Kidney (tissue), 14 donors: ENCODE results near the gene NET1. TPM values are rescaled to one million over a fixed set of nuclear protein-coding genes. Genes with fewer than 3 reads are reported as not detected.

Experiments
- DNase-seq, 5 donors: peaks; one replicate each; pipeline ENCODE4 v3.0.0-alpha.2; 2013 to 2020
- FAIRE-seq: peaks from 2 replicates; lab custom pipeline; 2012; peaks lifted over from hg19 to GRCh38; lab: Jason Lieb, UNC
- H3K27ac ChIP-seq, 2 donors: one replicate each; pipeline ENCODE4 v1.7.0; 2013; ENCODE audit warnings: low read depth in 2 of 2, low read length in 2 of 2, inconsistent platforms in 1 of 2
- H3K27me3 ChIP-seq: one replicate; pipeline ENCODE4 v1.7.1; 2013; ENCODE audit warnings: low read length, inconsistent platforms; ENCODE audit not compliant: control insufficient read depth, insufficient read depth
- H3K36me3 ChIP-seq, 3 donors: one replicate each; pipeline versions ENCODE4 v1.7.0 to v1.7.1; 2013; ENCODE audit warnings: low read length in 3 of 3, control low read depth in 1 of 3, inconsistent platforms in 1 of 3; ENCODE audit not compliant: insufficient read depth in 3 of 3, control insufficient read depth in 2 of 3
- H3K4me1 ChIP-seq, 3 donors: one replicate each; pipeline versions ENCODE4 v1.7.0 to v1.7.1; 2013; ENCODE audit warnings: low read length in 3 of 3, inconsistent platforms in 1 of 3, low read depth in 1 of 3; ENCODE audit not compliant: control insufficient read depth in 2 of 3, insufficient read depth in 2 of 3
- H3K4me3 ChIP-seq, 3 donors: one replicate each; pipeline versions ENCODE4 v1.7.0 to v1.8.1; 2013; ENCODE audit warnings: low read length in 3 of 3, control low read depth in 1 of 3, inconsistent platforms in 1 of 3
- H3K9ac ChIP-seq, 3 donors: one replicate each; pipeline versions ENCODE4 v1.7.0 to v1.7.1; 2013; ENCODE audit warnings: low read length in 3 of 3, control low read depth in 1 of 3, inconsistent platforms in 1 of 3
- H3K9me3 ChIP-seq, 3 donors: one replicate each; pipeline versions ENCODE4 v1.7.0 to v1.7.1; 2013; ENCODE audit warnings: low read length in 3 of 3, control low read depth in 1 of 3, inconsistent platforms in 1 of 3; ENCODE audit not compliant: control insufficient read depth in 2 of 3, insufficient read depth in 1 of 3
- CTCF ChIP-seq: IDR thresholded peaks from 3 replicates; pipeline ENCODE4 v1.5.1; 2012; ENCODE audit warnings: mild to moderate bottlenecking, moderate library complexity, borderline replicate concordance; ENCODE audit not compliant: insufficient read depth; ENCODE audit errors: extremely low read depth
- intact Hi-C: fragments of 100-400 bp; cut with DNase I; formaldehyde crosslinking; loops from one replicate; pipeline ENCODE4 v1.11.1; 2022
- polyA plus RNA-seq: library from polyadenylated mRNA; stranded (reverse); fragments of 350-450 nt; fragmentation: Illumina TruSeq; extraction: RNeasy Lipid Tissue Mini Kit (QIAGEN cat#74804); gene quantifications from one replicate; pipeline ENCODE4 v1.2.3, GENCODE V29; 2014; ENCODE audit warnings: low read depth, low replicate concordance; ENCODE audit not compliant: insufficient read depth
- total RNA-seq: library from RNA; stranded (reverse); fragmentation: NEBNext Ultra II Directional; extraction: Animal tissue kit (Norgen Biotek cat#: 25700); gene quantifications from one replicate; pipeline ENCODE4 v1.2.1, GENCODE V29; 2021
- donor health status: control.
- donor health status: control.
- donor health status: control.
- donor health status: control.
- donor health status: control.
- donor health status: DM: yes; HTN: yes; CAD: no.
- donor health status: Normal renal cell carcinoma (clear cell type).

Gene NET1
- total and polyA plus RNA-seq, 2 donors from 2014 or later, result 35.9 to 86.5 TPM

- intact Hi-C loops, result no loop called here
- H3K4me3 ChIP-seq, result no peak overlapping the region
- no peaks in the 10 kb centered on the region for H3K4me1 ChIP-seq
- no peaks in the 10 kb centered on the region for H3K36me3 ChIP-seq
- TF ChIP-seq CTCF, result no peak
- no peaks in the 10 kb centered on the region for H3K9me3 ChIP-seq
- no peaks in the 10 kb centered on the region for H3K27me3 ChIP-seq
- no peak overlapping the region for H3K27ac ChIP-seq
- H3K9ac ChIP-seq, result no peak overlapping the region
- DNase-seq, result no peak
- no peak for FAIRE-seq
Observed at GRCh38 chr10:5476918-5477525, 64.7 kb downstream of the NET1 start.

GRCh38 chr10:5477948-5478693 is 65.8 kb downstream of the NET1 start:
- no peaks in the 10 kb centered on the region for H3K36me3 ChIP-seq
- intact Hi-C loops, result no loop called here
- no peak overlapping the region for H3K4me3 ChIP-seq
- no peaks in the 10 kb centered on the region for H3K4me1 ChIP-seq
- no peaks in the 10 kb centered on the region for H3K27me3 ChIP-seq
- TF ChIP-seq CTCF, result no peak
- no peak overlapping the region for H3K27ac ChIP-seq
- FAIRE-seq (no peak), DNase-seq (no peak)
- no peak overlapping the region for H3K9ac ChIP-seq
- H3K9me3 ChIP-seq, result no peaks in the 10 kb centered on the region

- no peak overlapping the region for H3K9ac ChIP-seq
- H3K4me1 ChIP-seq, result no peaks in the 10 kb centered on the region
- no peaks in the 10 kb centered on the region for H3K27me3 ChIP-seq
- H3K4me3 ChIP-seq, result no peak overlapping the region
- intact Hi-C loops, result no loop called here
- no peaks in the 10 kb centered on the region for H3K36me3 ChIP-seq
- TF ChIP-seq CTCF, result no peak
- no peak overlapping the region for H3K27ac ChIP-seq
- DNase-seq (no peak), FAIRE-seq (no peak)
- no peaks in the 10 kb centered on the region for H3K9me3 ChIP-seq
Observed at GRCh38 chr10:5478694-5479305, 66.4 kb downstream of the NET1 start.
